Osteocyte (in vitro differentiated cells): ENCODE data around the gene TMEM43. TPM values are rescaled to one million over a fixed set of nuclear protein-coding genes. Genes with fewer than 3 reads are reported as not detected.
A peak's percentile ranks its signal among the peaks of the same experiment; 100 is the strongest.

Source experiments
- DNase-seq: peaks from one replicate; pipeline ENCODE4 v3.0.0; 2021; ENCODE audit warnings: mixed read lengths; ENCODE audit not compliant: unreplicated experiment; ENCODE audit errors: extremely low spot score
- H3K27ac Mint-ChIP-seq: one replicate; pipeline ENCODE4 v1.8.0; 2021; ENCODE audit warnings: mild to moderate bottlenecking, mixed read lengths; ENCODE audit not compliant: unreplicated experiment
- H3K27me3 Mint-ChIP-seq: one replicate; pipeline ENCODE4 v1.8.0; 2021; ENCODE audit warnings: mixed read lengths; ENCODE audit not compliant: unreplicated experiment
- H3K36me3 Mint-ChIP-seq: one replicate; pipeline ENCODE4 v1.8.0; 2021; ENCODE audit warnings: mixed read lengths; ENCODE audit not compliant: unreplicated experiment
- H3K4me1 Mint-ChIP-seq: one replicate; pipeline ENCODE4 v1.8.0; 2021; ENCODE audit warnings: mixed read lengths; ENCODE audit not compliant: unreplicated experiment
- H3K4me3 Mint-ChIP-seq: one replicate; pipeline ENCODE4 v1.8.0; 2021; ENCODE audit warnings: mild to moderate bottlenecking, moderate library complexity, mixed read lengths; ENCODE audit not compliant: unreplicated experiment
- H3K9me3 Mint-ChIP-seq: one replicate; pipeline ENCODE4 v1.8.0; 2021; ENCODE audit warnings: mixed read lengths; ENCODE audit not compliant: unreplicated experiment
- CTCF ChIP-seq: fragments of 200-600 bp; sonication (generic); IDR thresholded peaks from 2 replicates; pipeline ENCODE4 v1.5.0; 2021; ENCODE audit warnings: antibody characterized with exemption, mild to moderate bottlenecking, moderate library complexity
- total RNA-seq: library from RNA; stranded (reverse); gene quantifications from 2 replicates; pipeline ENCODE4 v1.2.1, GENCODE V29; 2021

The TMEM43 gene
- total RNA-seq, 1 donor from 2014 or later = 73.3 TPM

- Mint-ChIP-seq H3K27ac (peak overlapping the region; percentile 99), H3K9me3 (no peaks in the 10 kb centered on the region), H3K4me1 (peaks cover 50% of the 10 kb centered on the region), H3K4me3 (peak overlapping the region; percentile 99), H3K27me3 (no peaks in the 10 kb centered on the region), H3K36me3 (peaks cover 9% of the 10 kb centered on the region)
- no peak for DNase-seq
- no peak for TF ChIP-seq CTCF
Observed at GRCh38 chr3:14177580-14178246, 52.9 kb downstream of the TMEM43 start.

GRCh38 chr3:14178247-14179113 lies 53.6 kb downstream of the TMEM43 start, which contains the start of the genes LSM3 and XPC:
Gene LSM3, plus strand, starts transcription at chr3:14178817. Its CDS starts 44 bp downstream, at chr3:14178861.
Gene XPC, minus strand, starts transcription at chr3:14178601. Its CDS starts 33 bp downstream, at chr3:14178568.
- H3K4me1 Mint-ChIP-seq = peaks cover 50% of the 10 kb centered on the region
- H3K9me3 Mint-ChIP-seq = no peaks in the 10 kb centered on the region
- peak; percentile 99 for DNase-seq
- H3K36me3 Mint-ChIP-seq = peaks cover 9% of the 10 kb centered on the region
- no peak for TF ChIP-seq CTCF
- H3K27ac Mint-ChIP-seq = peak within 1 kb of the TSS; percentile 99
- H3K4me3 Mint-ChIP-seq = peak within 1 kb of the TSS; percentile 99
- H3K27me3 Mint-ChIP-seq = no peaks in the 10 kb centered on the region

- Mint-ChIP-seq H3K36me3 (peaks cover 14% of the 10 kb centered on the region), H3K27ac (peak overlapping the region; percentile 99), H3K4me3 (peak overlapping the region; percentile 99), H3K27me3 (no peaks in the 10 kb centered on the region), H3K4me1 (peaks cover 50% of the 10 kb centered on the region), H3K9me3 (no peaks in the 10 kb centered on the region)
- no peak for DNase-seq
- TF ChIP-seq CTCF = no peak
Observed at GRCh38 chr3:14179114-14179465, 54.2 kb downstream of the TMEM43 start.

- H3K4me1 Mint-ChIP-seq = peaks cover 45% of the 10 kb centered on the region
- no peak for DNase-seq
Observed at GRCh38 chr3:14179795-14180194, 54.9 kb downstream of the TMEM43 start.

More at GRCh38 chr3:14179795-14180194, 54.9 kb downstream of the TMEM43 start:
- TF ChIP-seq CTCF = no peak
- Mint-ChIP-seq H3K27ac (peak overlapping the region; percentile 99), H3K4me3 (peak overlapping the region; percentile 99), H3K9me3 (no peaks in the 10 kb centered on the region), H3K27me3 (no peaks in the 10 kb centered on the region), H3K36me3 (peaks cover 15% of the 10 kb centered on the region)
